GM18508 (cell line): Measurements from ENCODE around the gene PTPRO.

Experiments
- ATAC-seq: cut with Tn5 transposase; IDR thresholded peaks from one replicate; pipeline ENCODE4 v1.9.1; 2021; ENCODE audit warnings: moderate number of reproducible peaks; ENCODE audit not compliant: insufficient read depth, unreplicated experiment

Gene PTPRO

GRCh38 chr12:15546102-15546701 lies 223.9 kb downstream of the PTPRO start:
- ATAC-seq = peak; percentile 81

- ATAC-seq = no peak
These were observed 224.8 kb downstream of the PTPRO start for GRCh38 chr12:15547063-15547462.

- ATAC-seq = no peak
These were observed 225.4 kb downstream of the PTPRO start for GRCh38 chr12:15547691-15548090.

GRCh38 chr12:15550793-15551192 lies 228.5 kb downstream of the PTPRO start:
- ATAC-seq = no peak

GRCh38 chr12:15555446-15555845 lies 233.1 kb downstream of the PTPRO start:
- ATAC-seq = no peak

GRCh38 chr12:15556411-15557102 lies 234.2 kb downstream of the PTPRO start:
- ATAC-seq = no peak

- ATAC-seq = no peak
These were observed 236.7 kb downstream of the PTPRO start for GRCh38 chr12:15558915-15559528.

GRCh38 chr12:15561396-15561795 lies 239.1 kb downstream of the PTPRO start:
- ATAC-seq = no peak

GRCh38 chr12:15562263-15562662 lies 240.0 kb downstream of the PTPRO start:
- ATAC-seq = no peak

- no peak for ATAC-seq
These were observed 241.4 kb downstream of the PTPRO start for GRCh38 chr12:15563663-15564062.

- no peak for ATAC-seq
These were observed 252.0 kb downstream of the PTPRO start for GRCh38 chr12:15574353-15574752.

- ATAC-seq = no peak
These were observed 253.6 kb downstream of the PTPRO start for GRCh38 chr12:15575671-15576541.

- no peak for ATAC-seq
These were observed 258.1 kb downstream of the PTPRO start for GRCh38 chr12:15580431-15580830.

- ATAC-seq = no peak
These were observed 258.7 kb downstream of the PTPRO start for GRCh38 chr12:15581006-15581405.

GRCh38 chr12:15583804-15584203 lies 261.5 kb downstream of the PTPRO start:
- ATAC-seq = no peak

GRCh38 chr12:15584366-15585041 lies 262.2 kb downstream of the PTPRO start:
- no peak for ATAC-seq

GRCh38 chr12:15589328-15590032 lies 267.2 kb downstream of the PTPRO start:
- no peak for ATAC-seq

GRCh38 chr12:15590180-15590826 lies 268.0 kb downstream of the PTPRO start:
- ATAC-seq = peak; percentile 92

- ATAC-seq = no peak
These were observed 269.5 kb downstream of the PTPRO start for GRCh38 chr12:15591811-15592210.
